ENCODE measurements around the gene PHLDB3.
A peak's percentile ranks its signal among the peaks of the same experiment; 100 is the strongest.
"Not testable (repeated sequence)": the region's sequence is repeated elsewhere in the genome, so short reads cannot be mapped to it uniquely, and the experiment has no call there.

Gene PHLDB3

GRCh38 chr19:43504426-43505185 lies at the start of gene PHLDB3:
Gene PHLDB3, minus strand, starts transcription at chr19:43504746. Its CDS starts 628 bp downstream, at chr19:43504118.
- Mint-ChIP-seq H3K27me3 (no peaks in the 10 kb centered on the region), H3K36me3 (peaks cover 17% of the 10 kb centered on the region), H3K4me3 (peak within 1 kb of the TSS; percentile 92), H3K4me1 (peaks cover 32% of the 10 kb centered on the region), H3K27ac (peak within 1 kb of the TSS; percentile 87), H3K9me3 (no peaks in the 10 kb centered on the region)
- peak; percentile 60 for ATAC-seq

- ATAC-seq, result no peak
- peaks cover 62% of the 10 kb centered on the region for H3K36me3 Mint-ChIP-seq
- no peak overlapping the region for H3K27ac Mint-ChIP-seq
- peaks cover 11% of the 10 kb centered on the region for H3K4me1 Mint-ChIP-seq
- H3K27me3 Mint-ChIP-seq, result no peaks in the 10 kb centered on the region
- H3K4me3 Mint-ChIP-seq, result no peak overlapping the region
- no peaks in the 10 kb centered on the region for H3K9me3 Mint-ChIP-seq
Observed at GRCh38 chr19:43553656-43554055, 49.1 kb upstream of the PHLDB3 start.

GRCh38 chr19:43552616-43553015 lies 48.1 kb upstream of the PHLDB3 start:
- Mint-ChIP-seq H3K27ac (no peak overlapping the region), H3K9me3 (no peaks in the 10 kb centered on the region), H3K4me1 (peaks cover 11% of the 10 kb centered on the region), H3K36me3 (peaks cover 58% of the 10 kb centered on the region), H3K4me3 (no peak overlapping the region), H3K27me3 (no peaks in the 10 kb centered on the region)
- ATAC-seq, result no peak

- Mint-ChIP-seq H3K27ac (no peak overlapping the region), H3K9me3 (no peaks in the 10 kb centered on the region), H3K4me1 (peaks cover 11% of the 10 kb centered on the region), H3K4me3 (no peak overlapping the region), H3K27me3 (no peaks in the 10 kb centered on the region), H3K36me3 (peaks cover 55% of the 10 kb centered on the region)
- no peak for ATAC-seq
Observed at GRCh38 chr19:43552198-43552450, 47.6 kb upstream of the PHLDB3 start.

- Mint-ChIP-seq H3K27me3 (no peaks in the 10 kb centered on the region), H3K4me3 (no peak overlapping the region), H3K4me1 (peaks cover 11% of the 10 kb centered on the region), H3K27ac (no peak overlapping the region), H3K9me3 (no peaks in the 10 kb centered on the region), H3K36me3 (peaks cover 55% of the 10 kb centered on the region)
- no peak for ATAC-seq
Observed at GRCh38 chr19:43551399-43552197, 47.1 kb upstream of the PHLDB3 start.

GRCh38 chr19:43548706-43549105 lies 44.2 kb upstream of the PHLDB3 start:
- no peaks in the 10 kb centered on the region for H3K9me3 Mint-ChIP-seq
- no peak for ATAC-seq
- no peak overlapping the region for H3K4me3 Mint-ChIP-seq
- H3K27ac Mint-ChIP-seq, result no peak overlapping the region
- no peaks in the 10 kb centered on the region for H3K4me1 Mint-ChIP-seq
- H3K27me3 Mint-ChIP-seq, result no peaks in the 10 kb centered on the region
- peaks cover 59% of the 10 kb centered on the region for H3K36me3 Mint-ChIP-seq

GRCh38 chr19:43547926-43548325 lies 43.4 kb upstream of the PHLDB3 start:
- H3K9me3 Mint-ChIP-seq, H3K4me3 Mint-ChIP-seq, ATAC-seq, H3K4me1 Mint-ChIP-seq, H3K27me3 Mint-ChIP-seq, H3K27ac Mint-ChIP-seq: not testable (repeated sequence)
- H3K36me3 Mint-ChIP-seq, result peaks cover 61% of the 10 kb centered on the region

- no peaks in the 10 kb centered on the region for H3K27me3 Mint-ChIP-seq
- H3K36me3 Mint-ChIP-seq, result peaks cover 59% of the 10 kb centered on the region
- H3K27ac Mint-ChIP-seq, result no peak overlapping the region
Observed at GRCh38 chr19:43546581-43546980, 42.0 kb upstream of the PHLDB3 start.

GRCh38 chr19:43545981-43546380 lies 41.4 kb upstream of the PHLDB3 start:
- H3K4me1 Mint-ChIP-seq, result no peaks in the 10 kb centered on the region
- no peak overlapping the region for H3K4me3 Mint-ChIP-seq
- no peak for ATAC-seq
- no peaks in the 10 kb centered on the region for H3K9me3 Mint-ChIP-seq
- peak overlapping the region; percentile 46 for H3K27ac Mint-ChIP-seq
- peaks cover 59% of the 10 kb centered on the region for H3K36me3 Mint-ChIP-seq
- no peaks in the 10 kb centered on the region for H3K27me3 Mint-ChIP-seq

More at GRCh38 chr19:43546581-43546980, 42.0 kb upstream of the PHLDB3 start:
- no peak overlapping the region for H3K4me3 Mint-ChIP-seq
- ATAC-seq, result no peak
- no peaks in the 10 kb centered on the region for H3K9me3 Mint-ChIP-seq
- H3K4me1 Mint-ChIP-seq, result no peaks in the 10 kb centered on the region

GRCh38 chr19:43545276-43545675 lies 40.7 kb upstream of the PHLDB3 start:
- H3K36me3 Mint-ChIP-seq, result peaks cover 59% of the 10 kb centered on the region
- H3K4me3 Mint-ChIP-seq, result no peak overlapping the region
- peak overlapping the region; percentile 46 for H3K27ac Mint-ChIP-seq
- no peaks in the 10 kb centered on the region for H3K27me3 Mint-ChIP-seq
- no peaks in the 10 kb centered on the region for H3K9me3 Mint-ChIP-seq
- ATAC-seq, result no peak
- no peaks in the 10 kb centered on the region for H3K4me1 Mint-ChIP-seq

GRCh38 chr19:43544077-43544476 lies 39.5 kb upstream of the PHLDB3 start:
- H3K36me3 Mint-ChIP-seq, result peaks cover 63% of the 10 kb centered on the region
- ATAC-seq, result no peak
- H3K27ac Mint-ChIP-seq, result no peak overlapping the region
- H3K9me3 Mint-ChIP-seq, result peaks cover 3% of the 10 kb centered on the region
- H3K4me3 Mint-ChIP-seq, result no peak overlapping the region
- no peaks in the 10 kb centered on the region for H3K27me3 Mint-ChIP-seq
- no peaks in the 10 kb centered on the region for H3K4me1 Mint-ChIP-seq

GRCh38 chr19:43541920-43542650 lies 37.5 kb upstream of the PHLDB3 start:
- H3K36me3 Mint-ChIP-seq, result peaks cover 81% of the 10 kb centered on the region
- no peak overlapping the region for H3K4me3 Mint-ChIP-seq
- no peak overlapping the region for H3K27ac Mint-ChIP-seq
- no peak for ATAC-seq
- no peaks in the 10 kb centered on the region for H3K4me1 Mint-ChIP-seq
- H3K27me3 Mint-ChIP-seq, result no peaks in the 10 kb centered on the region
- H3K9me3 Mint-ChIP-seq, result peaks cover 10% of the 10 kb centered on the region

- peaks cover 3% of the 10 kb centered on the region for H3K4me1 Mint-ChIP-seq
- H3K27me3 Mint-ChIP-seq, result no peaks in the 10 kb centered on the region
- no peak overlapping the region for H3K4me3 Mint-ChIP-seq
- H3K27ac Mint-ChIP-seq, result no peak overlapping the region
- peaks cover 10% of the 10 kb centered on the region for H3K9me3 Mint-ChIP-seq
- peaks cover 79% of the 10 kb centered on the region for H3K36me3 Mint-ChIP-seq
- no peak for ATAC-seq
Observed at GRCh38 chr19:43540381-43540780, 35.8 kb upstream of the PHLDB3 start.

- no peak for ATAC-seq
- Mint-ChIP-seq H3K27ac (no peak overlapping the region), H3K27me3 (no peaks in the 10 kb centered on the region), H3K4me3 (no peak overlapping the region), H3K4me1 (peaks cover 12% of the 10 kb centered on the region), H3K36me3 (peaks cover 67% of the 10 kb centered on the region), H3K9me3 (peaks cover 10% of the 10 kb centered on the region)
Observed at GRCh38 chr19:43538922-43539321, 34.4 kb upstream of the PHLDB3 start.

Data from stimulated activated memory B cell treated with anti-CD40 and anti-IgM and Interleukin-4, amounts not matched to agents 10 μg/mL and 1 μg/mL and 100 μg/mL, for 72 hours (primary cell).